ENCODE data around the gene GAS2L1. TPM values are rescaled to one million over a fixed set of nuclear protein-coding genes. Genes with fewer than 3 reads are reported as not detected.
A peak's percentile ranks its signal among the peaks of the same experiment; 100 is the strongest.

The GAS2L1 gene
- total RNA-seq, 1 donor from 2014 or later, result 21.6 TPM

GRCh38 chr22:29260031-29260560, 46.4 kb upstream of the GAS2L1 start:
- Mint-ChIP-seq H3K4me3 (ENCODE audit: unreplicated experiment) (no peak overlapping the region), H3K27ac (ENCODE audit: unreplicated experiment) (no peak overlapping the region), H3K4me1 (ENCODE audit: unreplicated experiment) (no peaks in the 10 kb centered on the region), H3K27me3 (ENCODE audit: unreplicated experiment) (no peaks in the 10 kb centered on the region), H3K9me3 (ENCODE audit: unreplicated experiment) (no peaks in the 10 kb centered on the region), H3K36me3 (ENCODE audit: unreplicated experiment) (no peaks in the 10 kb centered on the region)
- no peak for DNase-seq (ENCODE audit: extremely low spot score, unreplicated experiment)
- TF ChIP-seq CTCF (IDR thresholded peaks at IDR 0.05), result no peak

GRCh38 chr22:29260601-29261315, 45.7 kb upstream of the GAS2L1 start:
- no peaks in the 10 kb centered on the region for H3K27me3 Mint-ChIP-seq (ENCODE audit: unreplicated experiment)
- no peaks in the 10 kb centered on the region for H3K36me3 Mint-ChIP-seq (ENCODE audit: unreplicated experiment)
- no peaks in the 10 kb centered on the region for H3K9me3 Mint-ChIP-seq (ENCODE audit: unreplicated experiment)
- TF ChIP-seq CTCF (IDR thresholded peaks at IDR 0.05), result no peak
- no peak overlapping the region for H3K27ac Mint-ChIP-seq (ENCODE audit: unreplicated experiment)
- H3K4me3 Mint-ChIP-seq (ENCODE audit: unreplicated experiment), result no peak overlapping the region
- H3K4me1 Mint-ChIP-seq (ENCODE audit: unreplicated experiment), result peaks cover under 1% of the 10 kb centered on the region
- no peak for DNase-seq (ENCODE audit: extremely low spot score, unreplicated experiment)

GRCh38 chr22:29263791-29264276, 42.6 kb upstream of the GAS2L1 start:
- Mint-ChIP-seq H3K36me3 (ENCODE audit: unreplicated experiment) (peaks cover 5% of the 10 kb centered on the region), H3K9me3 (ENCODE audit: unreplicated experiment) (no peaks in the 10 kb centered on the region), H3K4me1 (ENCODE audit: unreplicated experiment) (peaks cover 16% of the 10 kb centered on the region), H3K27ac (ENCODE audit: unreplicated experiment) (no peak overlapping the region), H3K27me3 (ENCODE audit: unreplicated experiment) (no peaks in the 10 kb centered on the region), H3K4me3 (ENCODE audit: unreplicated experiment) (no peak overlapping the region)
- DNase-seq (ENCODE audit: extremely low spot score, unreplicated experiment), result no peak
- TF ChIP-seq CTCF (IDR thresholded peaks at IDR 0.05), result no peak

- Mint-ChIP-seq H3K9me3 (ENCODE audit: unreplicated experiment) (no peaks in the 10 kb centered on the region), H3K27me3 (ENCODE audit: unreplicated experiment) (no peaks in the 10 kb centered on the region), H3K4me3 (ENCODE audit: unreplicated experiment) (no peak overlapping the region), H3K36me3 (ENCODE audit: unreplicated experiment) (peaks cover 9% of the 10 kb centered on the region), H3K4me1 (ENCODE audit: unreplicated experiment) (peaks cover 31% of the 10 kb centered on the region), H3K27ac (ENCODE audit: unreplicated experiment) (no peak overlapping the region)
- no peak for DNase-seq (ENCODE audit: extremely low spot score, unreplicated experiment)
- no peak for TF ChIP-seq CTCF (IDR thresholded peaks at IDR 0.05)
These were observed 41.1 kb upstream of the GAS2L1 start for GRCh38 chr22:29265305-29265704.

- Mint-ChIP-seq H3K27ac (ENCODE audit: unreplicated experiment) (peak overlapping the region; percentile 99), H3K9me3 (ENCODE audit: unreplicated experiment) (no peaks in the 10 kb centered on the region), H3K4me3 (ENCODE audit: unreplicated experiment) (peak overlapping the region; percentile 94), H3K36me3 (ENCODE audit: unreplicated experiment) (peaks cover 15% of the 10 kb centered on the region), H3K27me3 (ENCODE audit: unreplicated experiment) (no peaks in the 10 kb centered on the region), H3K4me1 (ENCODE audit: unreplicated experiment) (peaks cover 37% of the 10 kb centered on the region)
- no peak for TF ChIP-seq CTCF (IDR thresholded peaks at IDR 0.05)
- peak; percentile 70 for DNase-seq (ENCODE audit: extremely low spot score, unreplicated experiment)
These were observed 40.5 kb upstream of the GAS2L1 start for GRCh38 chr22:29265929-29266328.
